ENCODE data around the gene RSPRY1. TPM values are rescaled to one million over a fixed set of nuclear protein-coding genes. Genes with fewer than 3 reads are reported as not detected.

RSPRY1 gene
- total RNA-seq, 4 donors from 2014 or later, result 22.7 to 40.6 (median 28.9) TPM

- peak; percentile 81 for ATAC-seq (ENCODE audit: low FRiP score)
- TF ChIP-seq, protein P1, sequence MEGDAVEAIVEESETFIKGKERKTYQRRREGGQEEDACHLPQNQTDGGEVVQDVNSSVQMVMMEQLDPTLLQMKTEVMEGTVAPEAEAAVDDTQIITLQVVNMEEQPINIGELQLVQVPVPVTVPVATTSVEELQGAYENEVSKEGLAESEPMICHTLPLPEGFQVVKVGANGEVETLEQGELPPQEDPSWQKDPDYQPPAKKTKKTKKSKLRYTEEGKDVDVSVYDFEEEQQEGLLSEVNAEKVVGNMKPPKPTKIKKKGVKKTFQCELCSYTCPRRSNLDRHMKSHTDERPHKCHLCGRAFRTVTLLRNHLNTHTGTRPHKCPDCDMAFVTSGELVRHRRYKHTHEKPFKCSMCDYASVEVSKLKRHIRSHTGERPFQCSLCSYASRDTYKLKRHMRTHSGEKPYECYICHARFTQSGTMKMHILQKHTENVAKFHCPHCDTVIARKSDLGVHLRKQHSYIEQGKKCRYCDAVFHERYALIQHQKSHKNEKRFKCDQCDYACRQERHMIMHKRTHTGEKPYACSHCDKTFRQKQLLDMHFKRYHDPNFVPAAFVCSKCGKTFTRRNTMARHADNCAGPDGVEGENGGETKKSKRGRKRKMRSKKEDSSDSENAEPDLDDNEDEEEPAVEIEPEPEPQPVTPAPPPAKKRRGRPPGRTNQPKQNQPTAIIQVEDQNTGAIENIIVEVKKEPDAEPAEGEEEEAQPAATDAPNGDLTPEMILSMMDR (IDR thresholded peaks at IDR 0.05), result no peak
- no peak for DNase-seq (ENCODE audit: low spot score)
Observed at GRCh38 chr16:57175896-57176295, 10.2 kb upstream of the RSPRY1 start.

DNA sequence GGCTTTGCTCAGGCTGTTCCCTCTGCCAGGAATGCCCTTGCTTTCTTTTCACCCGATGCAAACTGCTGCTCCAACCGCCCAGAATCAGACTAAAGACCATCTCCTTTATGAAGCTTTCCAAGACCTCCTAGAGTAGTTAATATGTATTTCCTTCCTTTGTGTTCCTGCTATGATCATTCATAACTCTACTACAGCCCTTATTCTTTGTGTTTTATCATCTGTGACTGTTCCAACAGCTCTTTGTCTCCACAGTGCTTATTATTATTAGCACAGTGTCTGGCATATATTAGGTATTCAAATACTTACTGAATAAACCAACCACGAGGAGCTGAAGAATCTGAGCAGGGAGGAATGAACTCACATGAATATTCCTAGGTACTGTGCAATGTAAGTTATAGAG lies 7.9 kb upstream of the RSPRY1 start:
- DNase-seq (ENCODE audit: low spot score) (no peak), ATAC-seq (ENCODE audit: low FRiP score) (no peak)
- TF ChIP-seq, protein P1 (IDR thresholded peaks at IDR 0.05), result no peak

GRCh38 chr16:57178793-57179212 lies 7.3 kb upstream of the RSPRY1 start:
- TF ChIP-seq, protein P1 (IDR thresholded peaks at IDR 0.05), result no peak
- ATAC-seq (ENCODE audit: low FRiP score) (no peak), DNase-seq (ENCODE audit: low spot score) (no peak)

- DNase-seq (ENCODE audit: low spot score) (no peak), ATAC-seq (ENCODE audit: low FRiP score) (no peak)
- TF ChIP-seq, protein P1 (IDR thresholded peaks at IDR 0.05), result no peak
Observed at GRCh38 chr16:57179215-57179828, 6.8 kb upstream of the RSPRY1 start.

GRCh38 chr16:57184113-57184512 lies 2.0 kb upstream of the RSPRY1 start:
- TF ChIP-seq, protein P1 (IDR thresholded peaks at IDR 0.05), result no peak
- DNase-seq (ENCODE audit: low spot score) (no peak), ATAC-seq (ENCODE audit: low FRiP score) (no peak)

DNA sequence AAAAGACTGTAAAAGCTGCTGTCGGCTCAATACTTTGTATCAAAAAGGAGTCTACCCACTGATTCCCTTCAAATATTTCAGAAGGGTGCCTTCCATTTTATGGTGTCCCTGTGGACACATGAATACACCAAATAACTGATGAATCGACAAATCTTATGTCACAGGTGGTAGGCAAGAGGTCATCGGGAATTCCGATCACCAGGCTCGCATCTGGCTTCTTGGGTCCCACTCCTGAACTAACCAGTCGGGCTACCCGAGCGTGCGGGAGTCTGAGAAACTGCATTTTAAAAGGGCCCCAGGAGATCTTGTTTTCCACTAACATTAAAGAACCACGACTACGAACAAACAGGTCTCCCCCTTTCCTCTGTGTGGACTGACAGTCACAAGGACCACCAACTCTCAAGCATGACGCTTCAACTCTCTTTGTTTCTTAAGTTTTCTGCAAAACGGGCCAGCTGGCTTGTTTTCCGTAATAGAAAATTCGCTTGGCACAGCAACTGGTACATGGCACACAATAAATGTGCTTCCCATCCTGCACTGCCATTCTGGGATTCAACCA lies 1.2 kb upstream of the RSPRY1 start:
- no peak for DNase-seq (ENCODE audit: low spot score)
- ATAC-seq (ENCODE audit: low FRiP score), result no peak
- TF ChIP-seq, protein P1 (IDR thresholded peaks at IDR 0.05), result no peak

DNA sequence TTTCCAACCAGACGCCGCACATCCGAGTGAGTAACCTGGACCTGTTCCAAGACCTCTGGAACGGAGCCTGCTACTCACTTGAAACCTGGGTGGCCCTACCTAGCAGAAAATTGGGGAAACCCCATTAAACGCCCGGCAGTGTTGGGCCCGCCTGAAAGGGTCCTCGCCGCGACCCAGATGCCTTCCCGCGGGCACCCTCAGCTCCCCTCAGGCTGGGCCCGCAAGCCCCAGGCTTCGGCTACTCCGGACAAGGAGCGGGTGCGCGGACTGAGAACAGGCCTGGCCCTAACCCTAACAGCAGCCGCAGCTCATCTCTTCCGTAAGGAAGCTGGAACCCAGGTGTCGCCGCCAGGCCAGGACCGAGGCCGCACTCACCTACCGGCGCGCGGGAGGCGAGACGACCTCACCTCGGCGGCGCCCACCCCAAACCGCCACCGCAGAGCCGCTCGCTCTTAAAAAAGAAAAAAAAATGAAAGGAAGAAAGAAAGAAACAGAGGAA lies 634 bp upstream of the RSPRY1 start:
- ATAC-seq (ENCODE audit: low FRiP score) (peak; percentile 25), DNase-seq (ENCODE audit: low spot score) (peak; percentile 65)
- TF ChIP-seq, protein P1 (IDR thresholded peaks at IDR 0.05), result no peak

All from omental fat pad (tissue), 4 donors.